Lower lobe of right lung (tissue), 2 donors: Measurements from ENCODE around the gene PTPRG. TPM values are rescaled to one million over a fixed set of nuclear protein-coding genes. Genes with fewer than 3 reads are reported as not detected.

Source experiments
- ATAC-seq, 2 donors: fragments of 200-7000 bp; cut with Tn5 transposase; one replicate each; pipeline ENCODE4 v1.9.1; 2020 to 2022; ENCODE audit warnings: mild to moderate bottlenecking in 2 of 2, moderate library complexity in 2 of 2
- DNase-seq: peaks from one replicate; pipeline ENCODE4 v3.0.0-alpha.2; 2020
- H3K27ac ChIP-seq: fragments of 200-600 bp; one replicate; pipeline ENCODE4 v1.8.0; 2022
- H3K27me3 ChIP-seq: fragments of 200-600 bp; one replicate; pipeline ENCODE4 v1.8.0; 2022; ENCODE audit warnings: low read depth
- H3K36me3 ChIP-seq: fragments of 200-600 bp; one replicate; pipeline ENCODE4 v1.8.0; 2022; ENCODE audit warnings: mild to moderate bottlenecking
- H3K4me1 ChIP-seq: fragments of 200-600 bp; one replicate; pipeline ENCODE4 v1.8.0; 2022
- H3K4me3 ChIP-seq: fragments of 200-600 bp; one replicate; pipeline ENCODE4 v1.8.0; 2022; ENCODE audit warnings: mild to moderate bottlenecking
- H3K9me3 ChIP-seq: fragments of 200-600 bp; one replicate; pipeline ENCODE4 v1.8.0; 2022
- CTCF ChIP-seq: fragments of 200-600 bp; IDR thresholded peaks from one replicate; pipeline ENCODE4 v1.8.0; 2022; ENCODE audit warnings: antibody characterized with exemption, mild to moderate bottlenecking
- intact Hi-C: fragments of 100-400 bp; cut with DNase I; formaldehyde crosslinking; loops from one replicate; pipeline ENCODE4 v1.11.0; 2022
- total RNA-seq: library from RNA; stranded (reverse); fragmentation: NEBNext Ultra II Directional; extraction: Animal tissue kit (Norgen Biotek cat#: 25700); gene quantifications from one replicate; pipeline ENCODE4 v1.2.1, GENCODE V29; 2021
- donor health status: DM: no; HTN: yes; CAD: no; lungs with severe emphysema.

The PTPRG gene
- total RNA-seq, 1 donor from 2014 or later = 67.6 TPM

- intact Hi-C loops = no loop called here
- TF ChIP-seq CTCF = no peak
- no peak overlapping the region for H3K4me3 ChIP-seq
- no peak for ATAC-seq
- H3K4me1 ChIP-seq = no peaks in the 10 kb centered on the region
- no peaks in the 10 kb centered on the region for H3K9me3 ChIP-seq
- no peaks in the 10 kb centered on the region for H3K36me3 ChIP-seq
- no peaks in the 10 kb centered on the region for H3K27me3 ChIP-seq
- DNase-seq = no peak
- H3K27ac ChIP-seq = no peak overlapping the region
Measured at GRCh38 chr3:61938878-61939549, 377.6 kb downstream of the PTPRG start.

DNA sequence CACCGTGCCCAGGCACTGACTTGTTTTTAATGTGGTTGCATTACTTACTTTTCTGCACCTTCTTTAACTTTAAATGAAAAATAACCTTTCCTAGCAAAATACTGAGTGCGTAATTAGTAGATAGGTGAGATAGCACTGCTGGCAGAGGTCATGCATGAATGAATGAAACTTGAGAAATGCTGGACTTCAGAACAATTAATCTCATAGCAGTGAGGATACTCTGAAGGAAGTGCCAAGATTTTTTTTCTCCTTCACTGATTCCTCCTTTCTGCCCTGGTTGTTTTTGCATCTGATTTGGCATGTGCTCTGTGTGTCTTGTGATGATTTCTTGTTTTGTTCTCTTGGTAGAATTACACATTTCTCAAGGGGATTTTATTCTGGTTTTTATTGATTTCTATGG lies 378.9 kb downstream of the PTPRG start:
- Histone ChIP-seq H3K36me3 (no peaks in the 10 kb centered on the region), H3K4me3 (no peak overlapping the region), H3K27ac (no peak overlapping the region), H3K27me3 (no peaks in the 10 kb centered on the region), H3K9me3 (no peaks in the 10 kb centered on the region), H3K4me1 (no peaks in the 10 kb centered on the region)
- ATAC-seq (no peak), DNase-seq (no peak)
- intact Hi-C loops = no loop called here
- TF ChIP-seq CTCF = no peak

GRCh38 chr3:61943975-61944374 lies 382.6 kb downstream of the PTPRG start:
- Histone ChIP-seq H3K36me3 (no peaks in the 10 kb centered on the region), H3K9me3 (no peaks in the 10 kb centered on the region), H3K4me1 (no peaks in the 10 kb centered on the region), H3K27me3 (no peaks in the 10 kb centered on the region), H3K27ac (no peak overlapping the region), H3K4me3 (no peak overlapping the region)
- no peak for ATAC-seq
- no peak for TF ChIP-seq CTCF
- intact Hi-C loops = no loop called here
- no peak for DNase-seq

GRCh38 chr3:61944726-61945125 lies 383.4 kb downstream of the PTPRG start:
- ATAC-seq (no peak), DNase-seq (no peak)
- H3K9me3 ChIP-seq = no peaks in the 10 kb centered on the region
- no peaks in the 10 kb centered on the region for H3K36me3 ChIP-seq
- no peak overlapping the region for H3K27ac ChIP-seq
- intact Hi-C loops = no loop called here
- H3K27me3 ChIP-seq = no peaks in the 10 kb centered on the region
- no peak for TF ChIP-seq CTCF
- no peaks in the 10 kb centered on the region for H3K4me1 ChIP-seq
- H3K4me3 ChIP-seq = no peak overlapping the region

- no peak for ATAC-seq
- H3K4me1 ChIP-seq = no peaks in the 10 kb centered on the region
- intact Hi-C loops = no loop called here
Measured at GRCh38 chr3:61945657-61946056, 384.3 kb downstream of the PTPRG start.

More at GRCh38 chr3:61945657-61946056, 384.3 kb downstream of the PTPRG start:
- no peak for DNase-seq
- no peak overlapping the region for H3K27ac ChIP-seq
- no peaks in the 10 kb centered on the region for H3K36me3 ChIP-seq
- H3K27me3 ChIP-seq = no peaks in the 10 kb centered on the region
- no peaks in the 10 kb centered on the region for H3K9me3 ChIP-seq
- H3K4me3 ChIP-seq = no peak overlapping the region
- TF ChIP-seq CTCF = no peak
